ENCODE measurements around the gene MTUS2.

The MTUS2 gene

DNA sequence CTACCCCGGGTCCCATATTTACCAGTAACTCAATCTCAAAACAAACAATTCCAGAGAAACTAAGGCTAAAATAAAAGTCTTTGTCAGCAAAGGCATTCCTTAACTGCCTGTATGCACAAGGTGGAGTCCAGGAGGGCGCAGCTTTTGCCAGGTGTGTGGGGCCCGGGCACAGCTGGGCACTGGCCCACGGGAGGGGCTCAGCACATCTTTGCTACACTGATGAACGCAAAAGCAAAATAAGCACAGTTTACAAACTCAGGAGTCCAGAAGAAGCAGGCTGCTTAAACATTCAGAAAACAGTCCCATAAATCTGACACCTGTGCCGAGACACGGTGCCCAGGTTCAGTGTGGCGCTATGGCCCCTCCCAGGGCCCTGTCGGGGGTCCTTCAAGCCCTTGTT, 704.5 kb downstream of the MTUS2 start:
- TF ChIP-seq, protein P1, sequence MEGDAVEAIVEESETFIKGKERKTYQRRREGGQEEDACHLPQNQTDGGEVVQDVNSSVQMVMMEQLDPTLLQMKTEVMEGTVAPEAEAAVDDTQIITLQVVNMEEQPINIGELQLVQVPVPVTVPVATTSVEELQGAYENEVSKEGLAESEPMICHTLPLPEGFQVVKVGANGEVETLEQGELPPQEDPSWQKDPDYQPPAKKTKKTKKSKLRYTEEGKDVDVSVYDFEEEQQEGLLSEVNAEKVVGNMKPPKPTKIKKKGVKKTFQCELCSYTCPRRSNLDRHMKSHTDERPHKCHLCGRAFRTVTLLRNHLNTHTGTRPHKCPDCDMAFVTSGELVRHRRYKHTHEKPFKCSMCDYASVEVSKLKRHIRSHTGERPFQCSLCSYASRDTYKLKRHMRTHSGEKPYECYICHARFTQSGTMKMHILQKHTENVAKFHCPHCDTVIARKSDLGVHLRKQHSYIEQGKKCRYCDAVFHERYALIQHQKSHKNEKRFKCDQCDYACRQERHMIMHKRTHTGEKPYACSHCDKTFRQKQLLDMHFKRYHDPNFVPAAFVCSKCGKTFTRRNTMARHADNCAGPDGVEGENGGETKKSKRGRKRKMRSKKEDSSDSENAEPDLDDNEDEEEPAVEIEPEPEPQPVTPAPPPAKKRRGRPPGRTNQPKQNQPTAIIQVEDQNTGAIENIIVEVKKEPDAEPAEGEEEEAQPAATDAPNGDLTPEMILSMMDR (IDR thresholded peaks at IDR 0.05; ENCODE audit: borderline replicate concordance, insufficient read depth, low read depth, low read length): no peak
- H3K4me3 ChIP-seq (ENCODE audit: low read depth, low read length): no peak overlapping the region

DNA sequence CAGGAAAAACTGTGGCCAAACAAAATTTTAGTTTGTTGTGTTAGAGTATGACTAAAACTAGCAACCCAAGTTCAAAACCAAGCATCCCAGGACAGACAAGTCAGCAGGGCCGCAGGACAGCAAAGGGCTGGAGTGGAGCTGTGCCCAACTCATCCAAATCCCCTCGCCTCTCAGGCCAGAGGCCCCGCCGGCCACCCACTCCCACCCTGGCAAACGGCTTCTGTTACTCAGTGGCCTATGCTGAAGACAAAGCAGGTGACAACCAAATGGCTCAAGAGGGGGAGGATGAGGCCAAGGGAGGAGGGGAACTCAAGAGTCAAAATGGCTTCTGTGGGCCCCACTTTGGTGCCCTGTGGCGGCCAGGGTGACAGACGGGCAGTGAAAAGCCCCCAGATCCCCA, 705.6 kb downstream of the MTUS2 start:
- H3K4me3 ChIP-seq (ENCODE audit: low read depth, low read length): no peak overlapping the region
- TF ChIP-seq, protein P1 (IDR thresholded peaks at IDR 0.05; ENCODE audit: borderline replicate concordance, insufficient read depth, low read depth, low read length): no peak

DNA sequence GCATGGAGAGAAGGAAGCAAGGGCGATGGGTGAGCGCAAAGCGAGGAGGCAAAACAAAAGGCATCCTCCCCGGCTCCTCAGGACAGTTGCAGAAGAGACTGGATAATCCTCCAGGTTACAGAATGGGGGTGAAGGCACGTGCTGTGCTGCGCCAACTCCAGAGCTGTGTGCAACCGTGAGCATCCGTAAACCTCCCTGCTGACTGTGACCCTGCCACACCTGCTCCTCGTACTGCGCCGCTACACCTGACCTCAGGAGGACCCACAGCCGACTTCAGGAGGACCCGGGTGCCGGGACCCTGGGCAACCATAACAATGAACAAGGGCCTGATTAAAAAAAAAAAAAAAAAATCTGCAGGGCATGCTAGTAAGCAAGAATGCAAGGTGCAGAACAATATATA, 706.6 kb downstream of the MTUS2 start:
- TF ChIP-seq, protein P1 (IDR thresholded peaks at IDR 0.05; ENCODE audit: borderline replicate concordance, insufficient read depth, low read depth, low read length): no peak
- no peak overlapping the region for H3K4me3 ChIP-seq (ENCODE audit: low read depth, low read length)

DNA sequence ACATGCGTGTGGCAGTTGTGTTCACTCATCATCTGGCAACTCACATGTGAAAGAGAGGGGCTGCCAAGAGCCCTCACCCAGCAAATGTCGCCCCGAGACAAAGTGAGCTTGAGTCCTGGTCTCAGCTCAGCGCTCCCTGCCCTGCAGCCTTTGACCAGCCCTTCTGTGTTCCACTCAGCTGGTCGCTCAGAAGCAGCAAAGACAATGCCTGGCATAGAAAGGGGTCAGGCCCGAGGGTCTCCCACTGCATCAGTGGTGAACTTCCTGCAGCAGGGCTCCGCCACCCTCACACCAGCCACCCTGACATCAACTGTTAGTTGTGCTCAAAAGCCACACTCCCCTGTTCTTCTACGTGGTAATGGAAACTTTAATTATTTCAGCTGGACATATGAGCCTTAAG, 707.4 kb downstream of the MTUS2 start:
- TF ChIP-seq, protein P1 (IDR thresholded peaks at IDR 0.05; ENCODE audit: borderline replicate concordance, insufficient read depth, low read depth, low read length): no peak
- no peak overlapping the region for H3K4me3 ChIP-seq (ENCODE audit: low read depth, low read length)

GRCh38 chr13:29527916-29528315, 707.8 kb downstream of the MTUS2 start:
- no peak overlapping the region for H3K4me3 ChIP-seq (ENCODE audit: low read depth, low read length)
- TF ChIP-seq, protein P1 (IDR thresholded peaks at IDR 0.05; ENCODE audit: borderline replicate concordance, insufficient read depth, low read depth, low read length): no peak

GRCh38 chr13:29529754-29530153, 709.6 kb downstream of the MTUS2 start:
- TF ChIP-seq, protein P1 (IDR thresholded peaks at IDR 0.05; ENCODE audit: borderline replicate concordance, insufficient read depth, low read depth, low read length): no peak
- no peak overlapping the region for H3K4me3 ChIP-seq (ENCODE audit: low read depth, low read length)

GRCh38 chr13:29530901-29531300, 710.8 kb downstream of the MTUS2 start:
- TF ChIP-seq, protein P1 (IDR thresholded peaks at IDR 0.05; ENCODE audit: borderline replicate concordance, insufficient read depth, low read depth, low read length): no peak
- H3K4me3 ChIP-seq (ENCODE audit: low read depth, low read length): no peak overlapping the region
